Panc1 (cell line): ENCODE measurements around the gene CYB561D1. TPM values are rescaled to one million over a fixed set of nuclear protein-coding genes. Genes with fewer than 3 reads are reported as not detected.
A peak's percentile ranks its signal among the peaks of the same experiment; 100 is the strongest.

ENCODE experiments used
- ATAC-seq: fragments of 200-7000 bp; cut with Tn5 transposase; 2 replicates; pipeline ENCODE4 v1.9.1; 2020; ENCODE audit warnings: mild to moderate bottlenecking, moderate library complexity
- BruUV-seq: library from RNA; stranded (reverse); fragments of 400-500 nt; replicated peaks from 2 replicates; lab custom pipeline; 2021; lab: Mats Ljungman, UMichigan
- CTCF ChIA-PET: fragments of 300-600 bp; sonication (Branson Sonifier 250); formaldehyde crosslinking; loops from one replicate; lab custom pipeline; 2022; ENCODE audit warnings: antibody characterized with exemption; lab: Charles Lee
- POLR2A ChIA-PET: fragments of 300-600 bp; sonication (Branson Sonifier 250); formaldehyde crosslinking; loops from one replicate; lab custom pipeline; 2022; ENCODE audit warnings: antibody characterized with exemption; lab: Charles Lee
- DNase-seq: peaks from one replicate; pipeline ENCODE4 v3.0.0-alpha.2; 2010; ENCODE audit warnings: low read depth, low spot score
- H3K27ac ChIP-seq: 2 replicates; pipeline ENCODE4 v1.5.1; 2011; ENCODE audit warnings: mild to moderate bottlenecking, low read length, inconsistent platforms
- H3K27me3 ChIP-seq: fragments of 200-500 bp; sonication (Bioruptor generic); 2 replicates; pipeline ENCODE4 v1.6.0; 2014; ENCODE audit warnings: low read length, inconsistent platforms; ENCODE audit not compliant: control insufficient read depth, insufficient read depth
- H3K36me3 ChIP-seq: fragments of 200-500 bp; sonication (Bioruptor generic); 2 replicates; pipeline ENCODE4 v1.5.1; 2014; ENCODE audit warnings: inconsistent platforms, mild to moderate bottlenecking, low read length, moderate library complexity; ENCODE audit not compliant: control insufficient read depth, insufficient read depth
- H3K4me1 ChIP-seq: 2 replicates; pipeline ENCODE4 v1.5.1; 2011; ENCODE audit warnings: inconsistent platforms, mild to moderate bottlenecking, low read length, moderate library complexity; ENCODE audit not compliant: control insufficient read depth, insufficient read depth
- H3K4me3 ChIP-seq, 2 experiments: 2 replicates each; pipeline ENCODE4 v1.5.1; 2011 to 2012; ENCODE audit warnings: low read depth in 2 of 2, low read length in 2 of 2, mild to moderate bottlenecking in 2 of 2, inconsistent platforms in 1 of 2, moderate library complexity in 1 of 2
- H3K9me3 ChIP-seq: fragments of 200-500 bp; sonication (Bioruptor generic); 2 replicates; pipeline ENCODE4 v1.5.1; 2014; ENCODE audit warnings: low read depth, mild to moderate bottlenecking, inconsistent platforms, low read length, moderate library complexity; ENCODE audit not compliant: control insufficient read depth, insufficient read depth
- POLR2AphosphoS5 ChIP-seq: IDR thresholded peaks from 2 replicates; pipeline ENCODE4 v1.6.1; 2012; ENCODE audit warnings: mild to moderate bottlenecking, low read depth, low read length, moderate library complexity
- REST ChIP-seq, 2 experiments: IDR thresholded peaks; 2 replicates each; pipeline ENCODE4 v1.6.1; 2011 to 2012; ENCODE audit warnings: low read depth in 2 of 2, control low read depth in 1 of 2, low read length in 1 of 2, mild to moderate bottlenecking in 1 of 2, moderate library complexity in 1 of 2; ENCODE audit not compliant: insufficient read depth in 1 of 2
- SIN3A ChIP-seq: IDR thresholded peaks from 2 replicates; pipeline ENCODE4 v1.6.1; 2012; ENCODE audit warnings: low read depth, mild to moderate bottlenecking, low read length, moderate library complexity, borderline replicate concordance; ENCODE audit not compliant: insufficient read depth
- TCF7L2 ChIP-seq: IDR thresholded peaks from 2 replicates; pipeline ENCODE4 v1.6.1; 2011; ENCODE audit warnings: mild to moderate bottlenecking, low read depth, low read length, inconsistent platforms
- in situ Hi-C: cut with HindIII; loops from 2 replicates; pipeline ENCODE4 v1.10.0; 2016; ENCODE audit warnings: low sequenced_read_pairs, low pct_unique_long_range_greater_than_20kb
- intact Hi-C: fragments of 100-400 bp; cut with micrococcal nuclease; formaldehyde crosslinking; loops from one replicate; pipeline ENCODE4 v1.10.0; 2022; ENCODE audit not compliant: unreplicated experiment
- total RNA-seq: library from RNA; stranded (reverse); gene quantifications from one replicate; pipeline ENCODE4 v1.2.1, GENCODE V29; 2021; ENCODE audit not compliant: unreplicated experiment
- TF ChIP-seq, protein P1 (sequence below): fragments of 450-650 bp; IDR thresholded peaks from 2 replicates; pipeline ENCODE4 v1.5.1; 2017; ENCODE audit warnings: mild to moderate bottlenecking

CYB561D1 gene
- total RNA-seq, 1 experiment from 2014 or later: 4.5 TPM

DNA sequence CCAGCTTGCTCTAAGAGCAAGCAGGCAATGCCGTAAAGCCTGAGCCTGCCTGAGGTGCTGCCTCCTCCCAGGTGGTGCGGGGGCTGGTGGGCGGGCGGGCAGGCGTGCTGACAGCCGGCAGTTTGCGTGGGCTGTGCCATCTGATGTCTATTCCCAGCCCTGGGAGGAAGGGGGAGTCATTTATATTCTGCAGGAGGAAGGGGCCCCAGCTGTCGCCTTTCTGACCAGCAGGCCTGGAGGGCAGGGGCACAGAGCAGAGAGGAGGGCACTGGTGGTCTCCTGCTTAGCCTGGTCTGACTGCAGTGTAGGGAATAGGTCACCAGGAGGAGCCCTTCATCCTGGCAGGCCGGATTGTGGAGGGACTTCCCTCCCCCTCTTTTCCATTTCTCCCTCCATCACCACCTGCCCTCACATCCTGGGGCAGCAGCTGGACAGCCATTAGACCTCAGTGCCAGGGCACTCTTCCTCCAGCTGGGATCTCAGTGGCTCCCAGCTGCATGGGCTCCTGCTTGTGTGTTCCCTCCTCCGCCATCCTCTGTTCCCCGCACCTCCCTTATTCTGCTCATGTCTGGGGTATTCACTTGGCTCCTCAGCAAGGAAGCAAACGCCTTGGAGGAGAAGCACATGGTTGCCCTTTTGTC lies 4.4 kb downstream of the CYB561D1 start:
- no TSS peak for BruUV-seq
- Histone ChIP-seq H3K9me3 (no peaks in the 10 kb centered on the region), H3K36me3 (no peaks in the 10 kb centered on the region; the same call in 1 of the 2 replicates), H3K27ac (no peak overlapping the region), H3K4me3 (no peak overlapping the region), H3K4me1 (peaks cover 3% of the 10 kb centered on the region; the same call in 1 of the 2 replicates), H3K27me3 (no peaks in the 10 kb centered on the region)
- ATAC-seq (no peak), DNase-seq (no peak)
- in situ Hi-C loops: no loop called here
- CTCF ChIA-PET: interaction anchor here (1.2 to 5.2 kb wide), 2 partner anchors 11 to 34 kb away, joined by 5 to 23 read pairs; partner anchors contain the start of gene AMIGO1
- POLR2A ChIA-PET: interaction anchor here (0.7 kb wide), 1 partner anchor 139 kb away, joined by 3 read pairs; no protein-coding TSS in a partner anchor
- TF ChIP-seq REST (IDR thresholded peaks at IDR 0.05; ENCODE audit: insufficient read depth in 1 of 2, low read depth in 2 of 2, low read length in 1 of 2) (no peak), TCF7L2 (no peak), SIN3A (no peak), POLR2AphosphoS5 (no peak)
- TF ChIP-seq, protein P1, sequence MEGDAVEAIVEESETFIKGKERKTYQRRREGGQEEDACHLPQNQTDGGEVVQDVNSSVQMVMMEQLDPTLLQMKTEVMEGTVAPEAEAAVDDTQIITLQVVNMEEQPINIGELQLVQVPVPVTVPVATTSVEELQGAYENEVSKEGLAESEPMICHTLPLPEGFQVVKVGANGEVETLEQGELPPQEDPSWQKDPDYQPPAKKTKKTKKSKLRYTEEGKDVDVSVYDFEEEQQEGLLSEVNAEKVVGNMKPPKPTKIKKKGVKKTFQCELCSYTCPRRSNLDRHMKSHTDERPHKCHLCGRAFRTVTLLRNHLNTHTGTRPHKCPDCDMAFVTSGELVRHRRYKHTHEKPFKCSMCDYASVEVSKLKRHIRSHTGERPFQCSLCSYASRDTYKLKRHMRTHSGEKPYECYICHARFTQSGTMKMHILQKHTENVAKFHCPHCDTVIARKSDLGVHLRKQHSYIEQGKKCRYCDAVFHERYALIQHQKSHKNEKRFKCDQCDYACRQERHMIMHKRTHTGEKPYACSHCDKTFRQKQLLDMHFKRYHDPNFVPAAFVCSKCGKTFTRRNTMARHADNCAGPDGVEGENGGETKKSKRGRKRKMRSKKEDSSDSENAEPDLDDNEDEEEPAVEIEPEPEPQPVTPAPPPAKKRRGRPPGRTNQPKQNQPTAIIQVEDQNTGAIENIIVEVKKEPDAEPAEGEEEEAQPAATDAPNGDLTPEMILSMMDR: peak; percentile 75
- intact Hi-C loops: no loop called here

DNA sequence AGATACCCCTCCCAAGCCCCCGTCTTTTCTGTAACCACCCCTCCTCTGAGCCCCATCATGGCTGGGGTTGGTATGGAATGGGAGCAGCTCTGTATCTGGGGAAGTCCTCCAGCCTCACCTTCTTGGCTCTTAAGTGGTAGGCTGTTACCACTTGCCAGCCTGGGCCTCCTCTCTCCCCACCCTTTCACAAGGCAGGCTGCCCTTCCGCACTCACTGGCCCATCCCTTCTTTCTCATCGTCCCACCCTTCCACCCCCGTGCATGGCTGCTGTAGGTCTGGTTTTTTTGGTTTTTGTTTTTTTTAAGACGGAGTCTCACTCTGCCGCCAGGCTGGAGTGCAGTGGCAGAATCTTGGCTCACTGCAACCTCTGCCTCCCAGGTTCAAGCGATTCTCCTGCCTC lies 5.2 kb downstream of the CYB561D1 start:
- Histone ChIP-seq H3K4me3 (no peak overlapping the region), H3K4me1 (no peaks in the 10 kb centered on the region), H3K27me3 (no peaks in the 10 kb centered on the region), H3K27ac (no peak overlapping the region), H3K9me3 (no peaks in the 10 kb centered on the region), H3K36me3 (no peaks in the 10 kb centered on the region; the same call in 1 of the 2 replicates)
- in situ Hi-C loops (no loop called here), intact Hi-C loops (no loop called here)
- ChIA-PET POLR2A (no interaction called here), CTCF (interaction anchor here (0.6 to 5.2 kb wide), 3 partner anchors 10 to 33 kb away, joined by 3 to 23 read pairs (median 5); partner anchors contain the start of gene AMIGO1)
- no peak for DNase-seq
- TF ChIP-seq TCF7L2: no peak
- no peak for TF ChIP-seq REST (IDR thresholded peaks at IDR 0.05; ENCODE audit: insufficient read depth in 1 of 2, low read depth in 2 of 2, low read length in 1 of 2)
- TF ChIP-seq, protein P1: no peak
- no peak for TF ChIP-seq POLR2AphosphoS5
- TF ChIP-seq SIN3A: no peak
- no peak for ATAC-seq
- BruUV-seq: no TSS peak
